Kidney epithelial cell (primary cell): ENCODE measurements around the gene NACAD. TPM values are rescaled to one million over a fixed set of nuclear protein-coding genes. Genes with fewer than 3 reads are reported as not detected.

Experiments used
- DNase-seq: peaks from one replicate; pipeline ENCODE4 v3.0.0-alpha.2; 2010; ENCODE audit warnings: low read depth
- H3K27me3 ChIP-seq: 2 replicates; pipeline ENCODE4 v1.6.0; 2011; ENCODE audit warnings: low read length; ENCODE audit not compliant: control insufficient read depth, insufficient read depth
- H3K36me3 ChIP-seq: 2 replicates; pipeline ENCODE4 v1.5.1; 2011; ENCODE audit warnings: low read length; ENCODE audit not compliant: control insufficient read depth, insufficient read depth
- H3K4me3 ChIP-seq: 2 replicates; pipeline ENCODE4 v1.5.1; 2011; ENCODE audit warnings: low read depth, mild to moderate bottlenecking, control low read depth, low read length
- total RNA-seq: library from RNA; depleted of rRNA; stranded (reverse); fragments of >200 nt; gene quantifications from 2 replicates; pipeline ENCODE4 v1.2.3, GENCODE V29; 2015
- TF ChIP-seq, protein P1 (sequence below): IDR thresholded peaks from 2 replicates; pipeline ENCODE4 v1.5.1; 2011; ENCODE audit warnings: mild to moderate bottlenecking, moderate library complexity, low read length, control low read depth, inconsistent platforms; ENCODE audit not compliant: insufficient read depth, poor library complexity, severe bottlenecking

The NACAD gene
- total RNA-seq, 1 donor from 2014 or later, result 4.9 TPM

DNA sequence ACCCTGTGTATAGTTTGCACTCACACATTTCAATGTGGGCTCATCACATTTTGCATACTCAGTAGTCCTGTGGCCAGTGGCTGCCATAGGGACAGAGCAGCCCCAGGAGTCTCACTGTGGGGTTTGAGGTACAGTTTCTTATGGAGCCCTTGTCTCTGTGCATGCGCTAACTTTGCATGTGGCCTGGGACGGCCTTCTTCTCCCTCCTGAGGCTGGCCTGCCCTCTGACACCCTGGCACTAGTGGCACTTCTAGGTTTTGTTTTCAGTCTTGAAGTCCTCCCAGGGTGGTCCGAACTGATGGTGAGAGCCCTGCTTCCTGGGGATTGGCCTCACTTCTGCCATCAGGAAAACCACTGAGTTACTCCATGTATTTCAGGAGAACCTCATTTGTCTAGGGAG, 21.2 kb downstream of the NACAD start:
- no peak overlapping the region for H3K4me3 ChIP-seq
- no peak for DNase-seq
- TF ChIP-seq, protein P1, sequence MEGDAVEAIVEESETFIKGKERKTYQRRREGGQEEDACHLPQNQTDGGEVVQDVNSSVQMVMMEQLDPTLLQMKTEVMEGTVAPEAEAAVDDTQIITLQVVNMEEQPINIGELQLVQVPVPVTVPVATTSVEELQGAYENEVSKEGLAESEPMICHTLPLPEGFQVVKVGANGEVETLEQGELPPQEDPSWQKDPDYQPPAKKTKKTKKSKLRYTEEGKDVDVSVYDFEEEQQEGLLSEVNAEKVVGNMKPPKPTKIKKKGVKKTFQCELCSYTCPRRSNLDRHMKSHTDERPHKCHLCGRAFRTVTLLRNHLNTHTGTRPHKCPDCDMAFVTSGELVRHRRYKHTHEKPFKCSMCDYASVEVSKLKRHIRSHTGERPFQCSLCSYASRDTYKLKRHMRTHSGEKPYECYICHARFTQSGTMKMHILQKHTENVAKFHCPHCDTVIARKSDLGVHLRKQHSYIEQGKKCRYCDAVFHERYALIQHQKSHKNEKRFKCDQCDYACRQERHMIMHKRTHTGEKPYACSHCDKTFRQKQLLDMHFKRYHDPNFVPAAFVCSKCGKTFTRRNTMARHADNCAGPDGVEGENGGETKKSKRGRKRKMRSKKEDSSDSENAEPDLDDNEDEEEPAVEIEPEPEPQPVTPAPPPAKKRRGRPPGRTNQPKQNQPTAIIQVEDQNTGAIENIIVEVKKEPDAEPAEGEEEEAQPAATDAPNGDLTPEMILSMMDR, result no peak
- no peaks in the 10 kb centered on the region for H3K27me3 ChIP-seq
- H3K36me3 ChIP-seq, result no peaks in the 10 kb centered on the region

DNA sequence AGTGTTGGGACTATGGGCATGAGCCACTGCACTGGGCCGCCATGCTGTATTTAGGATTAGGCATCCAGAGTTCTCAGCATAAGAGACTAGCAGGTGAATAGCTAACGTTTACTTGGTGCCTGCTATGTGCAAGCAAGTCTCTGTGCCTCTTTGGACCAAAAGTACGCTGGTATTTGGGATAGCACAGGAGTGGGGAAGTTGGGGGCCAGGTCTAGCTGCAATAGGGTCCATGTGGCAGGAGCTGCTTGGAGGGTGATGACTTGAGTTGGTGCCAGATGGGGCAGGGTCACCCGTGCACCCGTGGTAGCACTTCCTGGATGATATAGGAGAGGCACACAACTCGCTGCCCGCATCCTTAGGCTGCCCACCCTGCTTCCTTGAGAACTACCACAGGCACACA, 22.4 kb downstream of the NACAD start:
- H3K27me3 ChIP-seq, result no peaks in the 10 kb centered on the region
- TF ChIP-seq, protein P1, result no peak
- no peaks in the 10 kb centered on the region for H3K36me3 ChIP-seq
- H3K4me3 ChIP-seq, result no peak overlapping the region
- DNase-seq, result no peak

DNA sequence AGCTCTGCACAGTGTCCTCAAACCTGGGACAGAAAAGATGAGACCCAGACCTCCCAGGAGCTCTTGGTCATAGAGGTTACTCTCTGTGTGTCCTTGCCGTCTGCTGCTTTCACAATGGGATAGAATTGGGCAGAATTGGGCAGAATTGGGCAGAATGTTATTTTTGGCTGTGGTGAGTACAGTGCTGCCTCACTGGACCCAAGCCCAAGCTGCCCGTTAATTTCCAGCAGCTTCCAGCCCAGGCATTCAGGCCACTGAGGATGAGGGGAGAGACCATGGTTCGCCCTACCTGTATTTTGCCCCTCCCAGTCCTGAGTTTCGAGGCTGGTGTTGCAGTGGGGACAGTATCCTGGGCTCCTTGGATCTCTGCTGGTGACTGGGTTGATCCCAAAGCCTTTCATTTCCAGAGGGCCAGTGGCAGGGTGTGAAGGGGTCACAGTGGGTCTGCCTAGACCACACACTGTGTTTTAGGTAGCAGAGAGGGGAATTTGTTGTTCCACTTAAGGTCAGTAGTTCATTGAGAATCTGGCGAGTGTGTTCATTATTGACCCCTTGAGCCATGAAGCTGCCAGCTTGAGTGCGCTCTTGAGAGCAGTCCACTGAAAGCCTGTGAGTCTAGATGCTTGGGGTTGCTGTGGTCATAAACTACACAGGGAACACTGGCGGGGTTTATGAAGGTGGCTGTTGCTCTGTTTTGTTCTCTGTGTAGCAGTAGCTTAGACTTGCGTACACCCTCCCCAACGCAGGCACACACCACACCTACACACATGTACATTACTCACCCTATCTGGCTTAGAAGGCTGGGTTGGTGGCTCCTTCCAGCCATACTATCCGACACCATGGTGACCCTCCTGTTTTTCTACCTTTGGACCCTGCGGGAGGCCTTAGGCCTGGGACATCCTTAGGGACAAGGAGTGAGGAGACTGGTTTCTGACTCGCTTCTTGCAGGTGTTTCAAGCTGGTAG, 23.5 kb downstream of the NACAD start:
- DNase-seq, result no peak
- TF ChIP-seq, protein P1, result no peak
- no peaks in the 10 kb centered on the region for H3K27me3 ChIP-seq
- no peaks in the 10 kb centered on the region for H3K36me3 ChIP-seq
- H3K4me3 ChIP-seq, result no peak overlapping the region

DNA sequence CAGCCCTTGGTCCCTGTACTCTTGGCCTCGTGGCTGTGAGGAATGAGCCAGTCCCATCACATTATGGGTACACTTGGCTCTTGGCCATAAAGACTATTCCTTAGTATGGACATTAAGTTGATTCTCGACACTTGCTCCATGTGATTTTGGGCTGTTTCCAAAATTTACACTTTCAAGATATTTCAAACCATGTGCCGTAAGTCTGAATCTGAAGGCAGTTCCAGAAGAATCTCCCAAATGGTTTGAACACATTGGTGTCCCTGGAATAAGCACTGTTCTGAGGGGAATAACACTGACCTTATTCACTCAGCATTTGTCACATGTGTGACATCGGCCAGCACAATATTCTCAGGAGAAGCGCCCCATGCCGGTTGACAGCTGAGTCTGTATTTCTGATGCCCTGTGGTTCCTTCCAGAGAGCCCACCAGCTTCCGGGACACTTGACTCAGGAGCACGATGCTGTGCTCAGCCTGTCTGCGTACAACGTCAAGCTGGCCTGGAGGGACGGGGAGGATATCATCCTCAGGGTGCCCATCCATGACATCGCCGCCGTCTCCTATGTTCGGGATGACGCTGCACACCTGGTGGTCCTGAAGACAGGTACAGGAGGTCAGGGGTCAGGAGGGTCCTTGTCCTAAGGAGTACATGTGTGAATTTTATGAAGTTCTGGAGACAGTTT, 24.6 kb downstream of the NACAD start:
- Histone ChIP-seq H3K27me3 (no peaks in the 10 kb centered on the region), H3K4me3 (no peak overlapping the region), H3K36me3 (no peaks in the 10 kb centered on the region)
- TF ChIP-seq, protein P1, result no peak
- DNase-seq, result no peak

DNA sequence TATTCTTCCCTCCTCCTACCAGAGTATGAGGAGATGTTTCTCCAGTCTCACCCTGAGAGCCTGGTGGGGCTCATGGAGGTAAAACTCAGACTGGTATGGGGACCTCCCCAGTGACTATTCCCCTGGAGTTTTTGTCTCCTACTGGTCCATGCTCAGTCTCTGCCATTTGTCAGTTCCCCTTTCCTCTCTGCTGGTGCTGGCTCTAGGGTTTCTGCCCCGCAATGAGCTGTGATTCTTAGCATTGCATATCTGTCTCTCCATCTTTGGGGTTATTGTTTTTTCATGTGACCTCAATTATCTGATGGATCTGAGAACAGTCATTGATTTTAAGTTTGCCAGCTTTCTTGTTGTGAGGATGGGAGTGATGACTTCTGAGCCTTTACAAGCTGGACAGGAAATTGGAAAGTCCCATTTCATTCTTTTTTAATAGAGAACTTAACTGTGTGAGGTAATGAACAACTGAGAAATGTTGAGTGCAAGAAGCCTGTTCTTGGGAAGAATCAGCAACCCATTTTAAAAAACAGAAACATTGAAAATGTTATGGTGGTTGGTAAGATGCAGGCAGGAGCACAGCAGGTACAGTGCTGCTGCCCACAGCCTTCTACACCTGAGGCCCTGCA, 26.9 kb downstream of the NACAD start:
- Histone ChIP-seq H3K36me3 (no peaks in the 10 kb centered on the region), H3K4me3 (no peak overlapping the region), H3K27me3 (no peaks in the 10 kb centered on the region)
- no peak for DNase-seq
- TF ChIP-seq, protein P1, result no peak
